T-helper 2 cell treated with Interferon-gamma antibody and Interleukin-4, amounts not matched to agents 5 μg/mL and 100 μg/mL, for 36 hours (primary cell): Measurements from ENCODE around the gene OR13J1.
"Not testable (repeated sequence)": the region's sequence is repeated elsewhere in the genome, so short reads cannot be mapped to it uniquely, and the experiment has no call there.

Experiments
- DNase-seq: peaks from one replicate; pipeline ENCODE4 v3.0.0; 2021; ENCODE audit warnings: low spot score
- H3K27ac Mint-ChIP-seq: one replicate; pipeline ENCODE4 v1.8.0; 2021; ENCODE audit warnings: mild to moderate bottlenecking, mixed read lengths
- H3K27me3 Mint-ChIP-seq: one replicate; pipeline ENCODE4 v1.8.0; 2021; ENCODE audit warnings: low read depth, mixed read lengths
- H3K36me3 Mint-ChIP-seq: one replicate; pipeline ENCODE4 v1.8.0; 2021; ENCODE audit warnings: low read depth, mixed read lengths
- H3K4me1 Mint-ChIP-seq: one replicate; pipeline ENCODE4 v1.8.0; 2021; ENCODE audit warnings: low read depth, mixed read lengths
- H3K4me3 Mint-ChIP-seq: one replicate; pipeline ENCODE4 v1.8.0; 2022; ENCODE audit warnings: mild to moderate bottlenecking, moderate library complexity, mixed read lengths
- H3K9me3 Mint-ChIP-seq: one replicate; pipeline ENCODE4 v1.8.0; 2021; ENCODE audit warnings: mixed read lengths

The OR13J1 gene, protein sequence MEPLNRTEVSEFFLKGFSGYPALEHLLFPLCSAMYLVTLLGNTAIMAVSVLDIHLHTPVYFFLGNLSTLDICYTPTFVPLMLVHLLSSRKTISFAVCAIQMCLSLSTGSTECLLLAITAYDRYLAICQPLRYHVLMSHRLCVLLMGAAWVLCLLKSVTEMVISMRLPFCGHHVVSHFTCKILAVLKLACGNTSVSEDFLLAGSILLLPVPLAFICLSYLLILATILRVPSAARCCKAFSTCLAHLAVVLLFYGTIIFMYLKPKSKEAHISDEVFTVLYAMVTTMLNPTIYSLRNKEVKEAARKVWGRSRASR

DNA sequence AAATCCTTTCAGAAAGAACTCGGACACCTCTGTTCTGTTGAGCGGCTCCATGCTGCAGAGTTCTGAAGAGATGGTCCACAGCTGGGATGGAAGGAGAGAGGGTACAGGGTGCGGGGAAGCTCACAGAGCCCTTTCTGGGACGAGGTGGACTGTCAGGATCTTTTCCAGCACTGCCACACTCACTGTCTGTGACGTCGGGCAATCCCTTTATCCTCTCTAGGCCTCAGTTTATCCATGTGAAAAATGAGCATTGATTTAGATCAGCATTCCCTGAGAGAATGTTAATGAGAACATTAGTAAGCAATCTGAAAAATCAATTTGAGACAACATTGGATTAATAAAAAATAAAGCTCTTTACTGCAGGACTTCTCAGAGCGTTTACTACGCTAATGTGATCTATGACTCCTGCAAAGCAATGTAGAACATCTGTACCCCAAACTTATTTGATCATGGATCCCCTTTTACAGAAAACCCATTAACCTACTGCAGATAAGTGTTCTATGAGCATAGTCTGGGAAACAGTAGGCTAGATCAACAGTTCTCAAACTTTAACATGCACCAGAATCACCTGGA is at the start of gene OR13J1:
OR13J1 (minus strand) TSS at position 51 of the 573 bp plus-strand sequence; CDS start at position 51, 0 bp downstream.
- H3K4me1 Mint-ChIP-seq: no peaks in the 10 kb centered on the region
- H3K9me3 Mint-ChIP-seq: no peaks in the 10 kb centered on the region
- no peak within 1 kb of the TSS for H3K27ac Mint-ChIP-seq
- peaks cover 7% of the 10 kb centered on the region for H3K27me3 Mint-ChIP-seq
- no peak for DNase-seq
- no peaks in the 10 kb centered on the region for H3K36me3 Mint-ChIP-seq
- no peak within 1 kb of the TSS for H3K4me3 Mint-ChIP-seq

DNA sequence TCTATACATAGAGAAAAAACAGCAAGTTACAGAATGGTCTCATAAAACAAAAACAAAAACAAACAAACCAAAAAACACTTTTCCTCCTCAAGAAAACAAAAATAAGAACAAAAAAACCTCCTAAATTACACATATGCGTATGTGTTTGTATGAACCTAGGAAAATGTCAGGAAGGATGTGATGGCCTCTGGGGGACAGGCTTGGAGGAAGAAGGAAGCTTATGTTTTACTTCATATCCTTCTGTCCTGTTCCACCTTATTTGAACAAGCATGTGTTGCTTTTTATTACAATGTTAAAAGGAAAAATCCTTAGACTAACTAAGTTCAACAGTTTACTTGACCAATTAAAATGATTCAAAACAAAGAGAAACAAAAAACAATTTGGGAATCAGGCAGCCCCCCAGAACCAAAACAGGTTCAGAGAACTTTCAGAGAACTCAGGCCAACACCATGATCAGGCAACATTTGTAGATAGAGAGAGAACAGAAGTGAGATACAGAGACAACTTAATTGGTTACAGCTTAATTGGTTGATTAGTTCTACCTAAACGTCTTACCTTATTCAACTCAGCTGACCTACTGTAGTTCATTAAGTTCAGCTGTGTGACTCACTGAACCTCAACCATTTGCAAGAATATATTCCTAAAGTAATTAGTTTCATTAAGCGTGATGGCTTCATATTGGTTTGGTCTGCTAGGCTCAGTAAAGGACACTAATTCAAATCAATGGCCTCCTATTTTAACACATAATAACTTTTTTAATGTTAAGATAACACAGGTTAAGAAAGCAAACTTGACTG is 49.2 kb upstream of the OR13J1 start:
- no peaks in the 10 kb centered on the region for H3K9me3 Mint-ChIP-seq
- H3K27ac Mint-ChIP-seq: no peak overlapping the region
- DNase-seq: no peak
- no peak overlapping the region for H3K4me3 Mint-ChIP-seq
- no peaks in the 10 kb centered on the region for H3K36me3 Mint-ChIP-seq
- peaks cover 2% of the 10 kb centered on the region for H3K27me3 Mint-ChIP-seq
- H3K4me1 Mint-ChIP-seq: peaks cover 2% of the 10 kb centered on the region

DNA sequence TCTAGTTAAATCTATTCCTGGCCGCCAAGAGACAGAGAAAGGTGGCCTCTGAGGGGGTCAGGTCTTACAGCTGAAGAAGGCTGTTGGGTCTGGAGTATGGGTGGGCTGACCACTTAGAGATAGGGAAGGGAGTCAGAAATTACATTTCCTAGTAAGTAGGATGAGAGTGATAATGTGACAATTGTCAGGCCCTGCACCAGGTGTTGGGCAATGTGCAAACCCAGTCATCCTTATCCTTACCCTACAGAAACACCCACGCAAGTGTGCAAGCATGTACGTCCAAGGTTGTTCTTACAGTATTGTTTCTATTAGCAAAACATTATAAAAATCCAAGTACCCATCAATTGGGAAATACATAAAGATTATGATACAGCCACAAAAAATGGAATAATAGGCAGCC is 48.6 kb upstream of the OR13J1 start:
- Mint-ChIP-seq H3K27ac (no peak overlapping the region), H3K9me3 (no peaks in the 10 kb centered on the region), H3K4me1 (no peaks in the 10 kb centered on the region), H3K27me3 (no peaks in the 10 kb centered on the region), H3K4me3 (no peak overlapping the region), H3K36me3 (no peaks in the 10 kb centered on the region)
- DNase-seq: no peak

DNA sequence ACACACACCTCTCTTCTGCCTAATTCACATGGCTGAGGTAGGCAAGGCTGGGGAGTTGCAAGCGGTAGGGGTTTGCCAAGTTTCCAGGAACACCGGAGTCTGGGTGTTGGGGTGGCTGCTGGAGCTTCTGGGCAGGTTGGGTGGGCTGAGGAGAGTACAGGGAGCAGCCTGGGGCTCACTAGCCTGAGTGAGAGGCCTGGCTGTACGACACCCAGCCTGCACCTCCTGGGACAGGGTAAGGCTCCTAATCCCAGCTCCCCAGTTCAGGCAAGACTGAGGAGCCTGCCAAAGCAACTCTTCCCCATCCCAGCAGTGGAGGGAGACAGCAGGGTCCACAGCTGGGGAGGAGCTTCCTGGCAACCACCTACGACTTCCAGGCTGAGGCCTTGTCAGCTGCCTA is 47.1 kb upstream of the OR13J1 start:
- H3K36me3 Mint-ChIP-seq: no peaks in the 10 kb centered on the region
- no peaks in the 10 kb centered on the region for H3K27me3 Mint-ChIP-seq
- H3K27ac Mint-ChIP-seq: no peak overlapping the region
- DNase-seq: no peak
- no peak overlapping the region for H3K4me3 Mint-ChIP-seq
- no peaks in the 10 kb centered on the region for H3K9me3 Mint-ChIP-seq
- H3K4me1 Mint-ChIP-seq: no peaks in the 10 kb centered on the region

DNA sequence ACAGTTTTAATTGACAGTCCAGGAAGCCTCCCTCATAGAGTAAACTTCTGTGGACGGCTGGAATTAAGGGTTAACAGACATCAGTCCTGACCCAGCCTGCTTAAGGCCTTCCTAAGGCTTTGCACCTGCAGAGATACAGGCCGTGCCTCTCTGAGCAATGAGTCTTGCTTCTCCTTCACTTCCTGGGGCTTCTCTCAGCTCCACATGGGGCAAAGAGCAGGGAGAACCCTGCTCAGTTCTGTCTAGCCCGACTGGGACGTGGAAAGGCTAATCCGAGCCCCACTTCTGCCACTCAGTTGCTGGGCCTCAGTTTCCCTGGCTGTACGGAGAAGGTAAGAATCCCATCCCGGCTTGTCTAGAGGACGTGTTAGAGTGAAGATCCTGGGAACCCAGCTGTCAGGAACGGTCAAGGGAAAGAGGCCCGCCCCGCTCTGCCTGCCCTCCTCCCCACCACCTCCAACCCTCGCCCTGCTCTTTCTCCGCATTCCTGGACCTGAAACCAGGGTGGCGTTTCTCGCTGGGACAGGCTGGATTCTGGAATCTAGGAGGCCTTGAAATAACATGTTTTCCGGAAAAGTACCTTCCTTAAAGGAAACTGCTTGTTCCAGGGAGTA is 45.6 kb upstream of the OR13J1 start:
- H3K4me1 Mint-ChIP-seq: peaks cover 12% of the 10 kb centered on the region
- no peak overlapping the region for H3K4me3 Mint-ChIP-seq
- H3K36me3 Mint-ChIP-seq: no peaks in the 10 kb centered on the region
- H3K27me3 Mint-ChIP-seq: no peaks in the 10 kb centered on the region
- no peak for DNase-seq
- no peaks in the 10 kb centered on the region for H3K9me3 Mint-ChIP-seq
- H3K27ac Mint-ChIP-seq: no peak overlapping the region

DNA sequence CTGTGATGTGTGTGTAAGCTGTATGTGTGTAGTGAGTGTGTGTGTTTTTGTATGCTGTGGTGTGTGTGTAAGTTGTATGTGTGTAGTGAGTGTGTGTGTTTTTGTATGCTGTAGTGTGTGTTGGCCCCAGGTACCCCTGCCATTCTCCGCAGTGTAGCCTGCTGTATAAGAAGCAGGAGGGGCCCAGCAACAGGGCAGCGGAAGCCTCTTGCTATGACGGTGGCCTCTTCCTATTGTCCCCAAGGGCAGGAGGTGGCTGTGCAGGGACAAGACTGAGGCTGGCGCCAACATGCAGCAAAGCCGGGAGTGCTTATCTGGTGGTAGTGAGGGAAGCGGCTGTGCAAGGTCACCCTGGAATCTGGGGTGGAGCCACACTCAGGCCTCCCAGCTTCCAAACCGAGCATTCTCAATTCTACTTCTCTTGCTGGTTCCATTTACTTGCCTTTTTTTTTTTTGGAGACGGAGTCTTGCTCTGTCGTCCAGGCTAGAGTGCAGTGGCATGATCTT is 44.2 kb upstream of the OR13J1 start:
- Mint-ChIP-seq H3K27me3 (no peaks in the 10 kb centered on the region), H3K4me3 (no peak overlapping the region), H3K36me3 (no peaks in the 10 kb centered on the region), H3K9me3 (no peaks in the 10 kb centered on the region), H3K4me1 (peaks cover 17% of the 10 kb centered on the region), H3K27ac (no peak overlapping the region)
- DNase-seq: no peak

DNA sequence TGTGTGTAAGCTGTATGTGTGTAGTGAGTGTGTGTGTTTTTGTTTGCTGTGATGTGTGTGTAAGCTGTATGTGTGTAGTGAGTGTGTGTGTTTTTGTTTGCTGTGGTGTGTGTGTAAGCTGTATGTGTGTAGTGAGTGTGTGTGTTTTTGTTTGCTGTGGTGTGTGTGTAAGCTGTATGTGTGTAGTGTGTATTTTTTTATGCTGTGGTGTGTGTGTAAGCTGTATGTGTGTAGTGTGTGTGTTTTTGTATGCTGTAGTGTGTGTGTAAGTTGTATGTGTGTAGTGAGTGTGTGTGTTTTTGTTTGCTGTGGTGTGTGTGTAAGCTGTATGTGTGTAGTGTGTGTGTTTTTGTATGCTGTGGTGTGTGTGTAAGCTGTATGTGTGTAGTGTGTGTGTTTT is 43.2 kb upstream of the OR13J1 start:
- not testable (repeated sequence) for H3K9me3 Mint-ChIP-seq, H3K36me3 Mint-ChIP-seq, H3K27me3 Mint-ChIP-seq, DNase-seq, H3K4me3 Mint-ChIP-seq, H3K27ac Mint-ChIP-seq
- peaks cover 25% of the 10 kb centered on the region for H3K4me1 Mint-ChIP-seq

DNA sequence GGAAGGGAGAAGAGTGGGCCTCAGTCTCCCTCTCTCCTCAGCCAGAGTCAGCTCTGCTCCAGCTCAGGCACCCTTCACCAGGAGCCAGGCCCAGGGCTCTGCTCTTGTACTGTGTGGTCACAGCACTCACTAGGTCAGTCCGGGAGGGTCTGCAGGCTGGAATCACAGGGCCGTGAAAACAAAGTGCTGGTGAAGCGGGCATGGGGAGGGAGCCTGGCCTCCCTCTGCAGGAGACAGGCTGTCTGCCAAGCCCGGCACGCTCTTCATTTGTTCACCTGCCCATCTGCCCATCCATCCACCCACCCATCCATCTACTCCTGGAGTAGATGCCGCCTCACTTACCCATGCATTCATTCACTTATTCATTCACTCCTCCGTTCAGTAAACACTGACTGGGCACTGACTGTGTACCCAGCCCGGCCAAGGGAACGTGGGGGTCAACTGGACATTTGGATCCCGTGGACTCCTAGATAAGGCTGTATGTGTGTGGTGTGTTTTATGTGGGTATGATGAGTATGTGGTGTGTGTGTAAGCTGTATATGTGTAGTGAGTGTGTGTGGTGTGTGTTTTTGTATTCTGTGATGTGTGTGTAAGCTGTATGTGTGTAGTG is 42.7 kb upstream of the OR13J1 start:
- no peaks in the 10 kb centered on the region for H3K9me3 Mint-ChIP-seq
- peaks cover 30% of the 10 kb centered on the region for H3K4me1 Mint-ChIP-seq
- H3K27me3 Mint-ChIP-seq: no peaks in the 10 kb centered on the region
- H3K4me3 Mint-ChIP-seq: no peak overlapping the region
- no peaks in the 10 kb centered on the region for H3K36me3 Mint-ChIP-seq
- DNase-seq: no peak
- no peak overlapping the region for H3K27ac Mint-ChIP-seq

DNA sequence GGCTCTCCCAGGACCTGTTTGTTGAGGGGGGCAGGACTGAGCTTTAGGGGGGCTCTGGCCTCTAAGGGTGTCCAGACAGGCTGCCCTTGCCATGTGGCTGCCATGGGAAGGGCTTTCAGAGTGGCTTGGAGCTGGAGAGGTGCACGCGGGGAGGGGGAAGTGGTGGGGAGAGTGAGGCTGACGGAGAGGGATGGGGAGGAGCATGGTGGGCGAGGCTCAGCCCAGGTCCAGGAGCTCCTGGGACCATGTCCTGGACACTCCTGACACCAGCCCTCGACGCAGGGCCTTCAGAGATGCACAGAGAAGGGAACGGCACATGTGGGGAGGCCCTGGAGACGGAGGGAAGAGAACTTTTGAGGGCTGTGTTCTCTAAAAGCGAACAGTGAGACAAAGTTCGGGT is 41.5 kb upstream of the OR13J1 start:
- no peak overlapping the region for H3K4me3 Mint-ChIP-seq
- no peak for DNase-seq
- H3K36me3 Mint-ChIP-seq: no peaks in the 10 kb centered on the region
- peaks cover 37% of the 10 kb centered on the region for H3K4me1 Mint-ChIP-seq
- H3K9me3 Mint-ChIP-seq: no peaks in the 10 kb centered on the region
- peak overlapping the region; percentile 19 for H3K27ac Mint-ChIP-seq
- H3K27me3 Mint-ChIP-seq: no peaks in the 10 kb centered on the region

DNA sequence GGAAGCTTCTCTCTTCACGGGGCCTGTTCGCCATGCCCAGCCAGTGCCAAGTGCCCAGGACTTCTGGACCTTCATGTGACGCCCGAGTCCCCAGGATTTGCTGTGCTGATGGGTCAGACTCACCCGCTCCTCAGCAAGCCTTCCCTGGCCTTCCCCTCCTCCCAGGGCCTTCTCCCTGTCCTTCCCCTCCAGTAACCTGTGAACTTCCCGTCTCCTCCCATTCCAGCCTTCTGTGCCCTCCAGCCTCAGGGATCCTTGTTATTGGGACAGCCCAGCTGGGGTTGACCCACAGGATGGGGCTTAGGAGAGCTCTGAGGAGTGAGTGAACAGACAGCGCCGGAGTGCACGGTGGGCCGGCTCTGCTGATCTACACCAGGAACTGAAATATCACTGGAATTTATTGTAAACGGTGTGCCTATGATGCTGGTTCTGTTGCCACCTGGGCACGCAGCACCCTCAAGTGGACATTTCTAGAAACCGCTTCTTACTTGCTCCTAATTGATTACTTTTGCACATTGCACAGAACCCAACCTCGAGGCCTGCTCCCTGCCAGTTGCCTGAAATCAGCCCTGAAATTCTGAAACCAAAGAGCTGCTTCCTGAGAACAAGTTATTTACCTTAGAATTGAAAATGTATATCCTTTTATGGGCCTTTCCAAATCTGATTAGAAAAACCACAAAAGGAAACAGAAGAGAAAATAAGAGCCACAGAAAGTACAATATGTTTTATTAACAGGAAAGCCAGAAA is 40.6 kb upstream of the OR13J1 start:
- Mint-ChIP-seq H3K4me1 (peaks cover 37% of the 10 kb centered on the region), H3K36me3 (no peaks in the 10 kb centered on the region), H3K4me3 (peak overlapping the region; percentile 72), H3K27ac (peak overlapping the region; percentile 96), H3K9me3 (no peaks in the 10 kb centered on the region), H3K27me3 (no peaks in the 10 kb centered on the region)
- DNase-seq: peak; percentile 45

DNA sequence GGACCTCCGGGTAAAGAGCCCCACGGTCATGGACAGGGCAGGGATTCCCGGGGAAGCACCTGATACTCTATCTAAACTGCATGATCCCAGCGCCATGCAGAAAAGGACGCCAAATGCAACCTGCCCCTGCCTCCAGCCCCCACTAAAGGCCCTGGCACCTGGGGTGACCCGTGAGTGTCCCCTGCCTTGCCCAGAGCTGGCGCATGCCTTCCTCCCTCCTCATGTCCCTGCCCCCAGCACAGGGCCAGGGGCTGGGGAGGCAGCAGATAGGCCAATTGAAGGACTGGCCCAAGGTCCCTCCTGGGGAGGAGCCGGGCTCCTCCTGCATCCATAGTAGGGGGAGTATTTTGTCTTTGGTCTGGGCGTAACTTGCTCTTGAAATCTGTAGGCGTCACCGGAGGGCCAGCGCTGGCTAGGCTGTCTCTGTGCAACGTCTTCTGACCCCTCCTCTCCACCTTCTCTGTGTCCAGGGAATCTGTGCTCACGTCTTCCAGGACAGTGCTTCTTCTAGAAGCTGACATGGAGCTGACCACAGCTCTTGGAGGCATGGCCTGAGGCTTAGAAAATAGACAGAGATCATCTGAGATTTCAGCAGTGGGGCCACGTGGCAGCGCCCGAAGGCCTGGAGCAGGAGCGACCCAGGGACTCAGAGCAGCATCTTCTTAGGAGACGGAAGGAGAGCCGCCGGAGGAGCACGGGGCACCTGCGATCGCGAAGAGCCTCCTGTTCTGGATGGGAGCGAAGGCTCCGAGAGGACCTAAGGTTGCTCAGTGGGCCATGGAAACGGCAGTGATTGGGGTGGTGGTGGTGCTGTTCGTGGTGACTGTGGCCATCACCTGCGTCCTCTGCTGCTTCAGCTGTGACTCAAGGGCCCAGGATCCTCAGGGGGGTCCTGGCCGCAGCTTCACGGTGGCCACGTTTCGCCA is 39.7 kb upstream of the OR13J1 start:
- Mint-ChIP-seq H3K4me1 (peaks cover 37% of the 10 kb centered on the region), H3K9me3 (no peaks in the 10 kb centered on the region), H3K36me3 (no peaks in the 10 kb centered on the region), H3K27me3 (no peaks in the 10 kb centered on the region), H3K27ac (peak overlapping the region; percentile 59), H3K4me3 (peak overlapping the region; percentile 15)
- DNase-seq: no peak

DNA sequence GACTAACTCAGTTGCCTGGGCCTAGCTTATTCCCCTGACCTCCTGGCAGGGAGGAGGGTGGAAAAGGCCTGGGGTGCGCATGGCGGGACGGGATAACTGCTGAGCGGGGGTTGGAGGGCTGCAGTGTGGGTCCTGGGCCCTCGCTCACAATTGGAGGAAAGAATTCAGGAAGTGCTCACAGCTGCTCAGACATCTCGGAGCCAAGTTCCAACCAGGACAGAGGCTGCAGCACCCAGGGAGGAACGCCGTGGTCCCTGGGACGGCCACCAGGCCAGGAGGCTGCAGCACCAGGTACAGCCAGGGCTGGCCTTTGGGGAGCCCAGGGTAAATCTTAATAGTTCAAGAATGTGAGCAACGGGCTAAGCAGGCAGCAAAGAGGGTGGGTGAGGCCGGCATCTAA is 39.1 kb upstream of the OR13J1 start, which contains the start of gene SPAAR:
SPAAR (plus strand) TSS at position 217 of the 400 bp plus-strand sequence. CDS start 974 bp downstream, outside the sequence.
- peaks cover 37% of the 10 kb centered on the region for H3K4me1 Mint-ChIP-seq
- H3K4me3 Mint-ChIP-seq: peak within 1 kb of the TSS; percentile 15
- no peaks in the 10 kb centered on the region for H3K27me3 Mint-ChIP-seq
- H3K9me3 Mint-ChIP-seq: no peaks in the 10 kb centered on the region
- H3K27ac Mint-ChIP-seq: peak within 1 kb of the TSS; percentile 59
- DNase-seq: no peak
- no peaks in the 10 kb centered on the region for H3K36me3 Mint-ChIP-seq
